ENCODE measurements around the gene UQCR10. TPM values are rescaled to one million over a fixed set of nuclear protein-coding genes. Genes with fewer than 3 reads are reported as not detected.

The UQCR10 gene
- total RNA-seq (100 to 1,000 TPM; 244 to 396 (median 299) TPM), polyA plus RNA-seq (1,000 to 10,000 TPM in 1 of 2 donors, 100 to 1,000 TPM in 1; 355 to 1,063 TPM)
- long read RNA-seq, donor 1, transcript UQCR10-201 (2 exons, 916 nt): major isoform, 481 of 552 reads
- long read RNA-seq, donor 1, transcript UQCR10-202 (2 exons, 584 nt): minor isoform, 31 of 552 reads
- long read RNA-seq, donor 1, partial matches to known transcripts: 0 of 552 reads
- long read RNA-seq, donor 1, other reads (novel, unspliced or antisense): 40 of 552 reads
- long read RNA-seq, donor 2, transcript UQCR10-202 (2 exons, 584 nt): minor isoform, 12 of 241 reads
- long read RNA-seq, donor 2, transcript UQCR10-201 (2 exons, 916 nt): major isoform, 210 of 241 reads
- long read RNA-seq, donor 2, partial matches to known transcripts: 0 of 241 reads
- long read RNA-seq, donor 2, other reads (novel, unspliced or antisense): 19 of 241 reads
- long read RNA-seq, donor 3, transcript UQCR10-202 (2 exons, 584 nt): minor isoform, 16 of 367 reads
- long read RNA-seq, donor 3, transcript UQCR10-201 (2 exons, 916 nt): major isoform, 331 of 367 reads
- long read RNA-seq, donor 3, partial matches to known transcripts: 18 of 367 reads
- long read RNA-seq, donor 3, other reads (novel, unspliced or antisense): 2 of 367 reads

- peak; percentile 87 to 94 (median 90) for ATAC-seq
- Histone ChIP-seq H3K27me3 (no peaks in the 10 kb centered on the region), H3K4me3 (peak within 1 kb of the TSS; percentile 70 to 98 (median 80)), H3K9me3 (no peaks in the 10 kb centered on the region), H3K36me3 (peaks cover 2 to 34% (median 27%) of the 10 kb centered on the region in 9 donors), H3K27ac (peak within 1 kb of the TSS; percentile 87 to 96 (median 91)), H3K4me1 (peaks cover 6 to 42% (median 29%) of the 10 kb centered on the region in 12 donors)
- TF ChIP-seq POLR2A (IDR thresholded peaks at IDR 0.05) (peak; percentile 50 to 57), CTCF (IDR thresholded peaks at IDR 0.05) (no peak)
- intact Hi-C loops (cut with DNase I): loop anchor here in 5 of 10 donors (5.0 to 10.0 kb wide), 6 partner anchors 65 to 237 kb away; partner anchors contain the start of genes ASCC2 (in 2 of the 5) and MTMR3 (in 1 of the 5)
- peak; percentile 92 to 97 (median 95) for DNase-seq
- 1 to 10% (median 1%) methylated on average over 31 to 46 of the region's 46 CpGs for WGBS, 4 donors
These were observed at the start of gene UQCR10 for GRCh38 chr22:29767171-29768051. Gene UQCR10, plus strand, starts transcription at chr22:29767369. Its CDS starts 30 bp downstream, at chr22:29767399.

GRCh38 chr22:29717789-29718188, 49.4 kb upstream of the UQCR10 start:
- intact Hi-C loops (cut with DNase I): no loop called here
- Histone ChIP-seq H3K4me1 (peaks cover 0 to 16% (median 0%) of the 10 kb centered on the region in 12 donors), H3K27ac (no peak overlapping the region), H3K27me3 (peaks cover 21 to 59% (median 39%) of the 10 kb centered on the region in 9 donors), H3K9me3 (no peaks in the 10 kb centered on the region), H3K36me3 (no peaks in the 10 kb centered on the region), H3K4me3 (no peak overlapping the region)
- ATAC-seq: no peak
- 86 to 93% (median 88%) methylated on average over 11 of the region's 11 CpGs for WGBS, 4 donors
- TF ChIP-seq POLR2A (IDR thresholded peaks at IDR 0.05) (no peak), CTCF (IDR thresholded peaks at IDR 0.05) (no peak)
- DNase-seq: no peak

GRCh38 chr22:29718949-29719898, 47.9 kb upstream of the UQCR10 start:
- intact Hi-C loops (cut with DNase I): no loop called here
- Histone ChIP-seq H3K4me3 (peak overlapping the region in 1 of 12 donors; percentile 29), H3K27ac (no peak overlapping the region), H3K36me3 (no peaks in the 10 kb centered on the region), H3K9me3 (no peaks in the 10 kb centered on the region), H3K27me3 (peaks cover 21 to 54% (median 39%) of the 10 kb centered on the region in 9 donors), H3K4me1 (peaks cover 0 to 16% (median 0%) of the 10 kb centered on the region in 12 donors)
- ATAC-seq: no peak
- 45 to 55% (median 48%) methylated on average over 20 to 24 of the region's 24 CpGs for WGBS, 4 donors
- no peak for DNase-seq
- TF ChIP-seq POLR2A (IDR thresholded peaks at IDR 0.05) (no peak), CTCF (IDR thresholded peaks at IDR 0.05) (no peak)

Data from heart left ventricle (tissue), 16 donors.